Duodenal mucosa (tissue), 2 donors: ENCODE data around the gene GABRG3.
"Not testable (repeated sequence)": the region's sequence is repeated elsewhere in the genome, so short reads cannot be mapped to it uniquely, and the experiment has no call there.

Source experiments
- H3K27ac ChIP-seq: one replicate; pipeline ENCODE4 v1.7.0; 2013; ENCODE audit warnings: low read depth, low read length
- H3K27me3 ChIP-seq, 2 donors: one replicate each; pipeline ENCODE4 v1.7.0; 2013; ENCODE audit warnings: low read length in 2 of 2, control low read depth in 1 of 2; ENCODE audit not compliant: insufficient read depth in 2 of 2, control insufficient read depth in 1 of 2
- H3K36me3 ChIP-seq, 2 donors: one replicate each; pipeline ENCODE4 v1.7.0; 2013; ENCODE audit warnings: low read length in 2 of 2, control low read depth in 1 of 2; ENCODE audit not compliant: insufficient read depth in 2 of 2, control insufficient read depth in 1 of 2
- H3K4me1 ChIP-seq, 2 donors: one replicate each; pipeline ENCODE4 v1.7.0; 2013; ENCODE audit warnings: low read length in 2 of 2, control low read depth in 1 of 2; ENCODE audit not compliant: insufficient read depth in 2 of 2, control insufficient read depth in 1 of 2
- H3K4me3 ChIP-seq, 2 donors: one replicate each; pipeline ENCODE4 v1.7.0; 2013; ENCODE audit warnings: low read length in 2 of 2, low read depth in 1 of 2
- H3K9ac ChIP-seq, 2 donors: one replicate each; pipeline ENCODE4 v1.7.0; 2013; ENCODE audit warnings: low read length in 2 of 2, low read depth in 1 of 2
- H3K9me3 ChIP-seq, 2 donors: one replicate each; pipeline ENCODE4 v1.7.0; 2013; ENCODE audit warnings: low read length in 2 of 2, control low read depth in 1 of 2; ENCODE audit not compliant: control insufficient read depth in 1 of 2

The GABRG3 gene

GRCh38 chr15:27353856-27354255 lies 382.9 kb downstream of the GABRG3 start:
- H3K36me3 ChIP-seq = no peaks in the 10 kb centered on the region
- H3K27ac ChIP-seq = no peak overlapping the region
- H3K9me3 ChIP-seq = peaks cover 23 to 31% of the 10 kb centered on the region in 2 donors
- H3K9ac ChIP-seq = no peak overlapping the region
- no peaks in the 10 kb centered on the region for H3K27me3 ChIP-seq
- no peaks in the 10 kb centered on the region for H3K4me1 ChIP-seq
- no peak overlapping the region for H3K4me3 ChIP-seq

- no peaks in the 10 kb centered on the region for H3K4me1 ChIP-seq
- no peak overlapping the region for H3K9ac ChIP-seq
- H3K4me3 ChIP-seq = no peak overlapping the region
- no peaks in the 10 kb centered on the region for H3K27me3 ChIP-seq
- H3K36me3 ChIP-seq = no peaks in the 10 kb centered on the region
- H3K9me3 ChIP-seq = peaks cover 0 to 3% of the 10 kb centered on the region in 2 donors
- no peak overlapping the region for H3K27ac ChIP-seq
Measured at GRCh38 chr15:27358751-27359434, 387.9 kb downstream of the GABRG3 start.

- Histone ChIP-seq H3K4me1 (no peaks in the 10 kb centered on the region), H3K9ac (no peak overlapping the region), H3K27ac (no peak overlapping the region), H3K4me3 (no peak overlapping the region), H3K9me3 (peaks cover 0 to 3% of the 10 kb centered on the region in 2 donors), H3K36me3 (no peaks in the 10 kb centered on the region), H3K27me3 (no peaks in the 10 kb centered on the region)
Measured at GRCh38 chr15:27359586-27359985, 388.6 kb downstream of the GABRG3 start.

- Histone ChIP-seq H3K27me3 (no peaks in the 10 kb centered on the region), H3K4me3 (no peak overlapping the region), H3K4me1 (no peaks in the 10 kb centered on the region), H3K27ac (no peak overlapping the region), H3K9ac (no peak overlapping the region), H3K9me3 (peaks cover 0 to 2% of the 10 kb centered on the region in 2 donors), H3K36me3 (no peaks in the 10 kb centered on the region)
Measured at GRCh38 chr15:27360316-27360715, 389.3 kb downstream of the GABRG3 start.

- Histone ChIP-seq H3K9ac (no peak overlapping the region), H3K27ac (no peak overlapping the region), H3K27me3 (no peaks in the 10 kb centered on the region), H3K4me1 (no peaks in the 10 kb centered on the region), H3K4me3 (no peak overlapping the region), H3K9me3 (peaks cover 0 to 1% of the 10 kb centered on the region in 2 donors), H3K36me3 (no peaks in the 10 kb centered on the region)
Measured at GRCh38 chr15:27361438-27361837, 390.5 kb downstream of the GABRG3 start.

- peaks cover 3 to 4% of the 10 kb centered on the region in 2 donors for H3K9me3 ChIP-seq
- H3K36me3 ChIP-seq = no peaks in the 10 kb centered on the region
- H3K27me3 ChIP-seq = no peaks in the 10 kb centered on the region
Measured at GRCh38 chr15:27365456-27365855, 394.5 kb downstream of the GABRG3 start.

GRCh38 chr15:27377391-27377790 lies 406.4 kb downstream of the GABRG3 start:
- not testable (repeated sequence) for H3K36me3 ChIP-seq, H3K27ac ChIP-seq, H3K9ac ChIP-seq, H3K27me3 ChIP-seq, H3K4me1 ChIP-seq, H3K9me3 ChIP-seq, H3K4me3 ChIP-seq

More at GRCh38 chr15:27365456-27365855, 394.5 kb downstream of the GABRG3 start:
- Histone ChIP-seq H3K9ac (no peak overlapping the region), H3K4me1 (no peaks in the 10 kb centered on the region), H3K27ac (no peak overlapping the region), H3K4me3 (no peak overlapping the region)

GRCh38 chr15:27382361-27383025 lies 411.5 kb downstream of the GABRG3 start:
- H3K9me3 ChIP-seq = peaks cover 0 to 11% of the 10 kb centered on the region in 2 donors
- no peak overlapping the region for H3K27ac ChIP-seq
- H3K27me3 ChIP-seq = no peaks in the 10 kb centered on the region
- H3K4me1 ChIP-seq = no peaks in the 10 kb centered on the region
- no peak overlapping the region for H3K4me3 ChIP-seq
- no peak overlapping the region for H3K9ac ChIP-seq
- H3K36me3 ChIP-seq = no peaks in the 10 kb centered on the region

- no peaks in the 10 kb centered on the region for H3K4me1 ChIP-seq
- no peak overlapping the region for H3K27ac ChIP-seq
- no peaks in the 10 kb centered on the region for H3K36me3 ChIP-seq
- H3K27me3 ChIP-seq = no peaks in the 10 kb centered on the region
- peaks cover 0 to 14% of the 10 kb centered on the region in 2 donors for H3K9me3 ChIP-seq
- no peak overlapping the region for H3K9ac ChIP-seq
- no peak overlapping the region for H3K4me3 ChIP-seq
Measured at GRCh38 chr15:27383726-27384125, 412.7 kb downstream of the GABRG3 start.

- Histone ChIP-seq H3K4me3 (no peak overlapping the region), H3K4me1 (no peaks in the 10 kb centered on the region), H3K9ac (no peak overlapping the region), H3K9me3 (peaks cover 5 to 13% of the 10 kb centered on the region in 2 donors), H3K27me3 (no peaks in the 10 kb centered on the region), H3K27ac (no peak overlapping the region), H3K36me3 (no peaks in the 10 kb centered on the region)
Measured at GRCh38 chr15:27392163-27392562, 421.2 kb downstream of the GABRG3 start.
